ENCODE data around the gene PPL.

DNA sequence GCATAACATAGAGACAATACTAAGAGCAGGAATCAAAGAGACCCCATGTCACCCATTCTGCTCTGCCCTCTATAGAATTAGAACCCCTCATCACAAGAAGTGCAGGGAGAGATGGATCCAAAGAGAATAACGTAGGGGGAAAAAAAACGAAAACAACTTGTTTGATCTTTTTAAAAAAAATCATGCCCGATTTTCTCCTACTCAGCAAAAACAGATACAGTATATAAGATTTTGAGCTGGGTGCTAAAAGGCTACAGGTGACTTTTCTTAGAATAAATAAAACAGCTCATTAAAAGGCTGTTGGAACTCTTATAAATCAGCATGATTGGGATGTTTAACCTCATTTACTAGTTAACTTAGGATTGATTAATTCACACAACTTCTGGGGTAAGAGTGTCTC is 72.2 kb downstream of the PPL start:
- TF ChIP-seq, protein P1, sequence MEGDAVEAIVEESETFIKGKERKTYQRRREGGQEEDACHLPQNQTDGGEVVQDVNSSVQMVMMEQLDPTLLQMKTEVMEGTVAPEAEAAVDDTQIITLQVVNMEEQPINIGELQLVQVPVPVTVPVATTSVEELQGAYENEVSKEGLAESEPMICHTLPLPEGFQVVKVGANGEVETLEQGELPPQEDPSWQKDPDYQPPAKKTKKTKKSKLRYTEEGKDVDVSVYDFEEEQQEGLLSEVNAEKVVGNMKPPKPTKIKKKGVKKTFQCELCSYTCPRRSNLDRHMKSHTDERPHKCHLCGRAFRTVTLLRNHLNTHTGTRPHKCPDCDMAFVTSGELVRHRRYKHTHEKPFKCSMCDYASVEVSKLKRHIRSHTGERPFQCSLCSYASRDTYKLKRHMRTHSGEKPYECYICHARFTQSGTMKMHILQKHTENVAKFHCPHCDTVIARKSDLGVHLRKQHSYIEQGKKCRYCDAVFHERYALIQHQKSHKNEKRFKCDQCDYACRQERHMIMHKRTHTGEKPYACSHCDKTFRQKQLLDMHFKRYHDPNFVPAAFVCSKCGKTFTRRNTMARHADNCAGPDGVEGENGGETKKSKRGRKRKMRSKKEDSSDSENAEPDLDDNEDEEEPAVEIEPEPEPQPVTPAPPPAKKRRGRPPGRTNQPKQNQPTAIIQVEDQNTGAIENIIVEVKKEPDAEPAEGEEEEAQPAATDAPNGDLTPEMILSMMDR (IDR thresholded peaks at IDR 0.05), result no peak
- no peak for TF ChIP-seq POLR2A (IDR thresholded peaks at IDR 0.05)

Data from testis (tissue), 2 donors.